ENCODE data around the gene DSCAM. TPM values are rescaled to one million over a fixed set of nuclear protein-coding genes. Genes with fewer than 3 reads are reported as not detected.

The DSCAM gene
- total RNA-seq, 1 experiment from 2014 or later, result not detected

- RAD21 ChIA-PET (ENCODE audit: low non-redundant PET in 1 of 2, low total read pairs in 2 of 2, uncharacterized antibody in 2 of 2, unreplicated experiment in 2 of 2), result no interaction called here
- TF ChIP-seq POLR2AphosphoS5 (IDR thresholded peaks at IDR 0.05; ENCODE audit: low read depth, low read length), result no peak
- TF ChIP-seq POLR2A (IDR thresholded peaks at IDR 0.05; ENCODE audit: borderline replicate concordance, extremely low read depth, insufficient read depth, insufficient read length), result no peak
- TF ChIP-seq, protein P1, sequence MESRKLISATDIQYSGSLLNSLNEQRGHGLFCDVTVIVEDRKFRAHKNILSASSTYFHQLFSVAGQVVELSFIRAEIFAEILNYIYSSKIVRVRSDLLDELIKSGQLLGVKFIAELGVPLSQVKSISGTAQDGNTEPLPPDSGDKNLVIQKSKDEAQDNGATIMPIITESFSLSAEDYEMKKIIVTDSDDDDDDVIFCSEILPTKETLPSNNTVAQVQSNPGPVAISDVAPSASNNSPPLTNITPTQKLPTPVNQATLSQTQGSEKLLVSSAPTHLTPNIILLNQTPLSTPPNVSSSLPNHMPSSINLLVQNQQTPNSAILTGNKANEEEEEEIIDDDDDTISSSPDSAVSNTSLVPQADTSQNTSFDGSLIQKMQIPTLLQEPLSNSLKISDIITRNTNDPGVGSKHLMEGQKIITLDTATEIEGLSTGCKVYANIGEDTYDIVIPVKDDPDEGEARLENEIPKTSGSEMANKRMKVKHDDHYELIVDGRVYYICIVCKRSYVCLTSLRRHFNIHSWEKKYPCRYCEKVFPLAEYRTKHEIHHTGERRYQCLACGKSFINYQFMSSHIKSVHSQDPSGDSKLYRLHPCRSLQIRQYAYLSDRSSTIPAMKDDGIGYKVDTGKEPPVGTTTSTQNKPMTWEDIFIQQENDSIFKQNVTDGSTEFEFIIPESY (IDR thresholded peaks at IDR 0.05; ENCODE audit: extremely low read depth, insufficient replicate concordance, low read length), result no peak
- no peak for TF ChIP-seq CEBPB (IDR thresholded peaks at IDR 0.05; ENCODE audit: low read depth)
- no peak for TF ChIP-seq ZFX (IDR thresholded peaks at IDR 0.05)
- no peak for TF ChIP-seq SIN3A (IDR thresholded peaks at IDR 0.05; ENCODE audit: low read depth)
- no peak for TF ChIP-seq TCF7L2 (IDR thresholded peaks at IDR 0.05; ENCODE audit: borderline replicate concordance, extremely low read depth, insufficient read depth, insufficient read length)
- TF ChIP-seq SP1 (IDR thresholded peaks at IDR 0.05; ENCODE audit: low read depth), result no peak
- no peak for TF ChIP-seq EZH2 (IDR thresholded peaks at IDR 0.05)
- no peak for TF ChIP-seq REST (IDR thresholded peaks at IDR 0.05; ENCODE audit: low read depth)
- TF ChIP-seq ELF1 (IDR thresholded peaks at IDR 0.05; ENCODE audit: borderline replicate concordance, low read depth), result no peak
- TF ChIP-seq JUND (IDR thresholded peaks at IDR 0.05), result no peak
- no peak for TF ChIP-seq ZNF274 (IDR thresholded peaks at IDR 0.05; ENCODE audit: low read depth, low read length)
- no peak for TF ChIP-seq ATF3 (IDR thresholded peaks at IDR 0.05)
- no peak for TF ChIP-seq EZH2phosphoT487 (IDR thresholded peaks at IDR 0.05; ENCODE audit: borderline replicate concordance)
- no peak for TF ChIP-seq CTCF (IDR thresholded peaks at IDR 0.05 in 2 of 3, conservative IDR thresholded peaks at IDR 0.05 in 1 of 3; ENCODE audit: borderline replicate concordance in 1 of 3, insufficient read depth in 1 of 3, low read depth in 2 of 3, low read length in 2 of 3)
- no peak for TF ChIP-seq SRF (IDR thresholded peaks at IDR 0.05; ENCODE audit: low read depth)
- TF ChIP-seq EGR1 (IDR thresholded peaks at IDR 0.05; ENCODE audit: low read depth), result no peak
- BruUV-seq (replicated peaks), result no TSS peak
These were observed 507.9 kb downstream of the DSCAM start for GRCh38 chr21:40339050-40339449.

More at GRCh38 chr21:40339050-40339449, 507.9 kb downstream of the DSCAM start:
- H3K4me2 ChIP-seq (ENCODE audit: low read length), result no peak overlapping the region
- CTCF ChIA-PET, result no interaction called here
- no peak for DNase-seq (ENCODE audit: low read depth, low spot score)
- H3K36me3 ChIP-seq (ENCODE audit: control insufficient read depth in 1 of 2, insufficient read depth in 2 of 2, low read length in 2 of 2), result no peaks in the 10 kb centered on the region
- H3K27me3 ChIP-seq (ENCODE audit: insufficient read depth, low read length), result no peaks in the 10 kb centered on the region
- H3K27ac ChIP-seq (ENCODE audit: low read depth, low read length), result no peak overlapping the region
- no peak overlapping the region for H2AFZ ChIP-seq (ENCODE audit: low read depth, low read length, poor library complexity, severe bottlenecking)
- no peak overlapping the region for H3K9ac ChIP-seq (ENCODE audit: low read length)
- H3K4me1 ChIP-seq (ENCODE audit: control insufficient read depth in 1 of 2, insufficient read depth in 2 of 2, low read length in 2 of 2), result no peaks in the 10 kb centered on the region
- no peaks in the 10 kb centered on the region for H4K20me1 ChIP-seq (ENCODE audit: insufficient read depth)
- H3K9me3 ChIP-seq (ENCODE audit: control insufficient read depth in 1 of 2, insufficient read depth in 1 of 2, low read depth in 1 of 2, low read length in 2 of 2), result peaks cover 5 to 33% of the 10 kb centered on the region in 2 experiments; a peak in 2 of 4 replicates
- no peak for ATAC-seq
- no peak overlapping the region for H3K4me3 ChIP-seq (replicated peaks in 1 of 2; ENCODE audit: low read depth in 1 of 2, low read length in 2 of 2)
- intact Hi-C loops (cut with micrococcal nuclease), result no loop called here
- H3K9me2 ChIP-seq (ENCODE audit: insufficient read depth), result no peaks in the 10 kb centered on the region
- POLR2A ChIA-PET, result no interaction called here
- H3K79me2 ChIP-seq (ENCODE audit: insufficient read depth, low read length), result no peaks in the 10 kb centered on the region

Data from HCT116 (cell line).